PC-9 (cell line): ENCODE data around the gene TUBE1.

ENCODE experiments used
- EZH2 ChIP-seq: fragments of 200-600 bp; sonication (generic); IDR thresholded peaks from 2 replicates; pipeline ENCODE4 v1.8.0; 2017; ENCODE audit warnings: antibody characterized with exemption, low read depth
- TF ChIP-seq, protein P1 (sequence below): fragments of 200-600 bp; sonication (generic); conservative IDR thresholded peaks from 2 replicates; pipeline ENCODE4 v1.6.1; 2017; ENCODE audit warnings: mixed run types, antibody characterized with exemption, mild to moderate bottlenecking, moderate library complexity

DNA sequence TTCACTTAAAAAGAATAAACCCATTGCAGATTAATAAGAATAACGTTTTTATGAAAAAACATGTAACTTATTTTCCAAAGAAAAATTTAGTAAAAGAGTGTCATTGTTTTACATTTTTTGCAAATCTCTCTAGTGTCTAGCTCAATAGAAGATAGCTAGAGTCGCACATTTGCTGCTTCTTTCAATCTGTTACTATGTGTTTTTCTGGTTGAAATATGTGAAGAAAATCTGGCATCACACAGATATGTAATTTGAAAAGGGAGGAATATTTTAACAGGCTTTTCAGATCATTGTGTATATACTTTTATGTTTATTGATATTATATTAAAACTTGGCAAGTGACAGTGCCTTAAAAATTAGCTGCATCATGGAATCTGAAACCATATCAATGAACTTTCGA lies 24.3 kb downstream of the TUBE1 start:
- TF ChIP-seq, protein P1, sequence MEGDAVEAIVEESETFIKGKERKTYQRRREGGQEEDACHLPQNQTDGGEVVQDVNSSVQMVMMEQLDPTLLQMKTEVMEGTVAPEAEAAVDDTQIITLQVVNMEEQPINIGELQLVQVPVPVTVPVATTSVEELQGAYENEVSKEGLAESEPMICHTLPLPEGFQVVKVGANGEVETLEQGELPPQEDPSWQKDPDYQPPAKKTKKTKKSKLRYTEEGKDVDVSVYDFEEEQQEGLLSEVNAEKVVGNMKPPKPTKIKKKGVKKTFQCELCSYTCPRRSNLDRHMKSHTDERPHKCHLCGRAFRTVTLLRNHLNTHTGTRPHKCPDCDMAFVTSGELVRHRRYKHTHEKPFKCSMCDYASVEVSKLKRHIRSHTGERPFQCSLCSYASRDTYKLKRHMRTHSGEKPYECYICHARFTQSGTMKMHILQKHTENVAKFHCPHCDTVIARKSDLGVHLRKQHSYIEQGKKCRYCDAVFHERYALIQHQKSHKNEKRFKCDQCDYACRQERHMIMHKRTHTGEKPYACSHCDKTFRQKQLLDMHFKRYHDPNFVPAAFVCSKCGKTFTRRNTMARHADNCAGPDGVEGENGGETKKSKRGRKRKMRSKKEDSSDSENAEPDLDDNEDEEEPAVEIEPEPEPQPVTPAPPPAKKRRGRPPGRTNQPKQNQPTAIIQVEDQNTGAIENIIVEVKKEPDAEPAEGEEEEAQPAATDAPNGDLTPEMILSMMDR = no peak
- no peak for TF ChIP-seq EZH2
